Rectal smooth muscle tissue (tissue), 1 donor: ENCODE data around the gene UBR1.
"Not testable (repeated sequence)": the region's sequence is repeated elsewhere in the genome, so short reads cannot be mapped to it uniquely, and the experiment has no call there.

ENCODE experiments used
- H3K27ac ChIP-seq: one replicate; pipeline ENCODE4 v1.7.0; 2013; ENCODE audit warnings: low read depth, low read length, inconsistent platforms
- H3K27me3 ChIP-seq: one replicate; pipeline ENCODE4 v1.7.0; 2013; ENCODE audit warnings: low read length; ENCODE audit not compliant: control insufficient read depth, insufficient read depth
- H3K36me3 ChIP-seq: one replicate; pipeline ENCODE4 v1.7.0; 2013; ENCODE audit warnings: low read length; ENCODE audit not compliant: control insufficient read depth, insufficient read depth
- H3K4me1 ChIP-seq: one replicate; pipeline ENCODE4 v1.7.0; 2013; ENCODE audit warnings: low read length; ENCODE audit not compliant: control insufficient read depth, insufficient read depth
- H3K4me3 ChIP-seq: one replicate; pipeline ENCODE4 v1.7.0; 2013; ENCODE audit warnings: low read length
- H3K9ac ChIP-seq: one replicate; pipeline ENCODE4 v1.7.0; 2013; ENCODE audit warnings: low read length

The UBR1 gene

DNA sequence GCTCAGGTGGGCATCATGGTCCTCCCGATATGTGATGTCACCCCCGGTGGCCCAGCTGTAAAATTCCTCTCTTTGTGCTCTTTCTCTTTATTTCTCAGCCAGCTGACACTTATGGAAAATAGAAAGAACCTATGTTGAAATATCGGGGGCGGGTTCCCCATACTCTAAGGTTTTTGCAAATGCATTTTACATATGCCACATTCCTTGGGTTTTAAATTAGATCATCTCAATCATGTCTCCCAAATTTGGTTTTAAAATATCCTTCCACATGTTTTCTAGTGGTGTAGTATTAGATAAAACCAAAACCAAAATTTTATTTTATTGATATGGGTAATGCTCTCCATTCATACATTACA is 23.1 kb upstream of the UBR1 start:
- Histone ChIP-seq H3K27ac (no peak overlapping the region), H3K4me1 (peaks cover 5% of the 10 kb centered on the region), H3K9ac (no peak overlapping the region), H3K4me3 (no peak overlapping the region), H3K27me3 (no peaks in the 10 kb centered on the region), H3K36me3 (no peaks in the 10 kb centered on the region)

DNA sequence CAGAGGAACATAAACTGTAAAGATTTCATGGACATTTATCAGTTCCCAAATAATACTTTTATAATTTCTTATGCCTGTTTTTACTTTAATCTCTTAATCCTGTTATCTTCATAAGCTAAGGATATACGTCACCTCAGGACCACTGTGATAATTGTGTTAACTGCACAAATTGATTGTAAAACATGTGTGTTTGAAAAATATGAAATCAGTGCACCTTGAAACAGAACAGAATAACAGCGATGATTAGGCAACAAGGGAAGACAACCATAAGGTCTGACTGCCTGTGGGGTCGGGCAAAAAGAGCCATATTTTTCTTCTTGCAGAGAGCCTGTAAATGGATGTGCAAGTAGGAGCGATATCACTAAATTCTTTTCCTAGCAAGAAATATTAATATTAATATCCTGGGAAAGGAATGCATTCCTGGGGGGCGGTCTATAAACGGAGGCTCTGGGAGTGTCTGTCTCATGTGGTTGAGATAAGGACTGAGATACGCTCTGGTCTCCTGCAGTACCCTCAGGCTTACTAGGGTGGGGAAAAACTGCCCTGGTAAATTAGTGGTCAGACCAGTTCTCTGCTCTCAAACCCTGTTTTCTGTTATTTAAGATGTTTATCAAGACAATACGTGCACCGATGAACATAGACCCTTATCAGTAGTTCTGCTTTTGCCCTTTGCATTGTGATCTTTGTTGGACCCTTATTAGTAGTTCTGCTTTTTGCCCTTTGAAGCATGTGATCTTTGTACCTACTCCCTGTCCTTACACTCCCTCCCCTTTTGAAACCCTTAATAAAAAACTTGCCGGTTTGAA is 22.5 kb upstream of the UBR1 start:
- H3K9ac ChIP-seq, H3K4me1 ChIP-seq, H3K4me3 ChIP-seq, H3K27ac ChIP-seq, H3K36me3 ChIP-seq, H3K27me3 ChIP-seq: not testable (repeated sequence)

DNA sequence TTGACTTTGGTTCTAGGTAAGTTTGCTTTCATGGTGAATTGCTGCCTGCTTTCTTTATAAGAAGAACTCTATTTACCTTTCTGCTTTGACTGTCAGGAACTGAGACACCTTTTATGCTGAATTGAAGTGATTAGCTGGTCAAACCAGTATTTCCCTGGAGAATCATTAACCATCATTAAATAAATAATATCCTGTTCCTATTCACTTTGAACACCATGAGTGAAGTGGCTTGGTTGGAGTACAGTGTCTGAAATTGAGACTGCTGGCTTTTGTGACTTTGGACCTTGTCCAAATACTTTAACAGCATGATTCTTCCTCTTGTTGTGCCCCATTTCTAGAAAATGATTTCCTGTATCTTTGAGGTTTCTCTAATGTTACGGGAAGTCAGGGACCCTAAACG is 21.9 kb upstream of the UBR1 start:
- Histone ChIP-seq H3K36me3 (no peaks in the 10 kb centered on the region), H3K4me1 (peaks cover 5% of the 10 kb centered on the region), H3K4me3 (no peak overlapping the region), H3K27me3 (no peaks in the 10 kb centered on the region), H3K27ac (no peak overlapping the region), H3K9ac (no peak overlapping the region)

DNA sequence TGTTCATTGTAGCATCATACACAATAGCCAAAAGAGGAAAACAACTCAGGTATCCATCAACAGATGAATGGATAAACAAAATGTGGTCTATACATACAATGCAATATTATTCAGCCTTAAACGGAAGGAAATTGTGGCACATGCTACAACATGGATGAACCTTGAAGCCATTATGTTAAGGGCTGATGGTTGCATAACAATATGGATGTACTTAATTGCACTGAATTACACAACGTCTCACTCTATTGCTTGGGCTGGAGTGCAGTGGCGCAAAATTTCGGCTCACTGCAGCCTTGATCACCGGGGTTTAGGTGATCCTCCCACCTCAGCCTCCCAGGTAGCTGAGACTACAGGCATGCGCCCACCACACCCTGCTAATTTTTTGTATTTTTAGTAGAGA is 20.5 kb upstream of the UBR1 start:
- no peak overlapping the region for H3K4me3 ChIP-seq
- H3K4me1 ChIP-seq, result peaks cover 6% of the 10 kb centered on the region
- H3K9ac ChIP-seq, result no peak overlapping the region
- H3K27me3 ChIP-seq, result no peaks in the 10 kb centered on the region
- no peaks in the 10 kb centered on the region for H3K36me3 ChIP-seq
- H3K27ac ChIP-seq, result no peak overlapping the region

DNA sequence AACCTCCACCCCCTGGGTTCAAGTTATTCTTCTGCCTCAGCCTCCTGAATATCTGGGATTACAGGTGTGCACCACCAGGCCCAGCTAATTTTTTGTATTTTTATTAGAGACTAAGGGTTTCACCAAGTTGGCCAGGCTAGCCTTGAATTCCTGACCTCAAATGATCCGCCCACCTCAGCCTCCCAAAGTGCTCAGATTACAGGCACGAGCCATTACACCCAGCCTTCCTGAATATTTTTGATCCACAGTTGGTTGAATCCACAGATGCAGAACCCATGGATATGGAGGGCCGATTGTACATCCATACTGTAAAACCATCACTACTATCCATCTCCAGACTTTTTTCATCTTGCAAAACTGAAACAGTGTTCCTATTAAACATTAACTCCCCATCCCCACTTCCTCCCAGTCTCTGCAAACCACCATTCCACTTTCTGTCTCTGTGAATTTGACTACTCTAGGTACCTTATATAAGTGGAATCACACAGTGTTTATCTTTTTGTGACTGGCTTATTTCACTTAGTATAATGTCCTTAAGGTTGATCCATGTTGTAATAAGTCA is 19.3 kb upstream of the UBR1 start:
- Histone ChIP-seq H3K4me3 (no peak overlapping the region), H3K27me3 (no peaks in the 10 kb centered on the region), H3K36me3 (no peaks in the 10 kb centered on the region), H3K27ac (no peak overlapping the region), H3K9ac (no peak overlapping the region), H3K4me1 (peaks cover 6% of the 10 kb centered on the region)

DNA sequence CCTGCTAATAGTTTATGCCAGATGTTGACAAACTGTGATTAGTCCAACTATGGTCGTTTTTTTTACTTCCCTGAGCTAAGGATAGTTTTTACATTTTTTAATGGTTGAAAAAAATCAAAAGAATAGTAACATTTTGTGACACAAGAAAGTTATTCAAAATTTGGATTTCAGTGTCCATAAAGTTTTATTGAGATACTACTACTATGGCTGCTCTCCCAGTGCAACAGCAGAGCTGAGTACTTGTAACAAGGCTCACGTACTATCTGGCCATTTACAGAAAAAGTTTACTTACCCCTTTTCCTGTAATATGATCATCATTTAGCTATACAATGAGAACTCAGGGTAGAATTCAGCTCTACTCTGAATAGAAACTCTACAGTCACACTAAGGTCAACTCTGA is 16.0 kb upstream of the UBR1 start:
- H3K4me3 ChIP-seq, result peak overlapping the region; percentile 92
- H3K27ac ChIP-seq, result peak overlapping the region; percentile 97
- H3K4me1 ChIP-seq, result peaks cover 6% of the 10 kb centered on the region
- H3K27me3 ChIP-seq, result no peaks in the 10 kb centered on the region
- H3K36me3 ChIP-seq, result no peaks in the 10 kb centered on the region
- H3K9ac ChIP-seq, result no peak overlapping the region

DNA sequence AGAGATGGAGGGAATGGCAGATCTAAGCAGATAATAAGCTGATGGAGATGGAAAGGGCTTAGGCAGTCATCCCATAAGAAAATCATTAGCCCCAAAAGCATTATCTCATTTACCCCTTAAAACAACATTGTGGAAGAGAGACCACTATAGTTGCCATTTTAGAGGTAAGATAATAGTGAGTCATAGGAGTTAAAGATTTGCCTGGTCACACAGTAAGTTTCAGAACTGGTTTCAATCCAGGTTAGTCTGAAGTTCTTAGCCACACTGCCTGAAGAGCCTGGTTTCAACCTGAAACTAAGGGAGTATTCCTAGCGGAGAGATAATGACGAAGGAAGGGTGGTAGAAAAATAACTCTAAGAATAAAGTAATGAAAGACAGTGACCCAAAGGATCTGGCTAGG is 13.0 kb upstream of the UBR1 start:
- H3K9ac ChIP-seq, result no peak overlapping the region
- H3K4me3 ChIP-seq, result no peak overlapping the region
- H3K36me3 ChIP-seq, result no peaks in the 10 kb centered on the region
- no peaks in the 10 kb centered on the region for H3K27me3 ChIP-seq
- no peak overlapping the region for H3K27ac ChIP-seq
- peaks cover 6% of the 10 kb centered on the region for H3K4me1 ChIP-seq

DNA sequence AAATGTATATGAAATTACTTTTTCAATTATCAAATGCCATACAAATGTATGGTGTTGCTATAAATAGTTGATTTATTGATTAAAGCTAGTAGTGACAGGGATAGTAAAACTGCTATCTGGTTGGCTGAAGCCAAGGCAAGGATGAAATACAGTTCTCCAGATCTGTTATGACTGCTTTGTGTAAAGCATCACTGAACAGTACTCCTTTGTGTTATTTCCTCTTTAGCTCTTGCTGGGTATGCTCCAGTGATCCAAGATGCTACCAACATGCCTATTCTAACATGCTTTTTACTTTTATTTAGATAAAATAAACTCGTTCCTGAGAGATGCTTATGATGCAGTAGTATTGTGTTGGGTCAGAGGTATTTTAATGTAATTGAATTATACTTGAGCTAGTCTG is 12.4 kb upstream of the UBR1 start:
- no peak overlapping the region for H3K27ac ChIP-seq
- peaks cover 3% of the 10 kb centered on the region for H3K4me1 ChIP-seq
- H3K9ac ChIP-seq, result no peak overlapping the region
- no peak overlapping the region for H3K4me3 ChIP-seq
- H3K36me3 ChIP-seq, result no peaks in the 10 kb centered on the region
- H3K27me3 ChIP-seq, result no peaks in the 10 kb centered on the region

DNA sequence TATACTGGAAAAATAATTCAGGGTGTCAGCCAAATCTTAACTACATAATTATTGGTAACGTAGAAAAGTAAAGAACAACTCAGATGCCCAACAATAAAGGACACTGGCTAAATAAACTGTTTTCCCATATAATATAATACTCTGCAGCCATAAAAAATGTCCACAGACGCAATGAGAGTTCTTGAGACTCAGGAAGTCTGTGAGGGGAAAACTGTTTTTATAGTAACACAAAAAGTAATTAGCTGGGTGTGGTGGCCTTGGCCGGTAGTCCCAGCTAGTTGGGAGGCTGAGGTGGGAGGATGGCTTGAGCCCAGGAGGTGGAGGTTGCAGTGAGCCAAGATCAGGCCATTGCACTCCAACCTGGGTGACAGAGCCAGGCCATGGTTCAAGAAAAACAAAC is 5.5 kb upstream of the UBR1 start:
- H3K27me3 ChIP-seq, result no peaks in the 10 kb centered on the region
- peaks cover 5% of the 10 kb centered on the region for H3K4me1 ChIP-seq
- no peak overlapping the region for H3K9ac ChIP-seq
- H3K36me3 ChIP-seq, result no peaks in the 10 kb centered on the region
- H3K27ac ChIP-seq, result no peak overlapping the region
- H3K4me3 ChIP-seq, result no peak overlapping the region

DNA sequence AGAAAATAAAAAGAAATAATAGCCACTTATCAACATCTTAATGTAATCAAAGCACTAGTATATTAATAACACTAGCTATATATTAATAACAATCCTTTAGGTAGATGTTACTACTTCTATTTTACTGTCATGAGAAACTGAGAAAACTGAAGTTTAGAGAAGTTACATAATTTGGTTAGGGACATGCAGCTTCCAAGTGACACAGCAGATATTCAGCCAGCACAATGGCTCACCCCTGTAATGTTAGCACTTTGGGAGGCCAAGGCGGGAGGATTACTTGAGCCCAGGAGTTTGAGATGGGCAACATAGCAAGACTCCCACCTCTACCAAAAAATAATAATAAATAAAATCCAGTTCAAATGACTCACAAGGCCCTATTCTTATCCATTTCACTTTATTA is 1.9 kb upstream of the UBR1 start:
- H3K27ac ChIP-seq, result no peak overlapping the region
- H3K4me3 ChIP-seq, result no peak overlapping the region
- H3K36me3 ChIP-seq, result no peaks in the 10 kb centered on the region
- H3K27me3 ChIP-seq, result no peaks in the 10 kb centered on the region
- no peak overlapping the region for H3K9ac ChIP-seq
- peaks cover 14% of the 10 kb centered on the region for H3K4me1 ChIP-seq

DNA sequence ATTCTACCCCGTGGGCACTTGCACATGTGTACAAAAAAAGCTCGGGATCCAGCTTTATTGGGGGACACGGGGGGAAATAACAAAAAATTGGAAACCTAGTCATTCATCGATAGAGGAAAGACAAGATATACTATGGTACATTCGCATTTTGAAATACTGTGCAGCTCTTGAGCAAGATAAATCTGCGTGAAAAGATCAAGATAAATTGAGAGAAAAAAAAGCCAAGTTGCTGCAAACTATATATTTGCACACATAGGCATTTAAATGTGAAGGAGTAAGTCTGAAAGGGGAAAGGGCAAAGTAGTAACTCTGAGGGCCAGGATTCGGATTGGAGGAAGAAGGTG is 620 bp upstream of the UBR1 start:
- H3K4me1 ChIP-seq, result peaks cover 14% of the 10 kb centered on the region
- H3K27me3 ChIP-seq, result no peaks in the 10 kb centered on the region
- H3K27ac ChIP-seq, result peak overlapping the region; percentile 84
- no peaks in the 10 kb centered on the region for H3K36me3 ChIP-seq
- peak overlapping the region; percentile 50 for H3K9ac ChIP-seq
- H3K4me3 ChIP-seq, result peak overlapping the region; percentile 91

DNA sequence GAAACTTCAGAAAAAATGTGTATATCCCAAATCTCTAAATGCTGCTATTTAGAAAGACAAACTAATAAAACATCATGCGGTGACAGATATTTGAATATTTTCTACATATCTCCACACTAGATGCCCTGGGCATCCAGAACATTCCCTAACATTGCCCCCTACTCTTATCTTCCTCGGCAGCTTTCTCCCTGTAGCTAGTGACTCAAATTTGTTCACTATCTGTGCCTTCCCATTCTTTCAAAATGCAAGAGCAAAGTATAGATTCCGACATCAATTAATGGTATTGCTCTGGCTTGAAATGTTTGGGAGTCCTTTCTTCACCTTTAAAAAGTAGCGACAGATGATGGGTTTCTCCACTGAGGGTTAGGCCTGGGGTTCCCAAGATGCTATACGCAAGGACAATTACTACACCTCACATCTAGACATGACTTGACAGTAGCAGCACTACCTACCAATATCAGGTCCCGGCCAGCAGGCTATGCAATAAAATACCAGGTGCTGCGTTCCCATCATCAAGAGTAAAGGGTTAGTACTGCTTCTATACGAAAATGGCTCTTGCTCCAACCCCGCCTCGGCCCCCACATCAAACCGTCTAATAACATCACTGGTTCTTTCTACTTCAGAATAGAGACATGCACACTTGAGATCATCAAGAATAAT is 631 bp downstream of the UBR1 start:
- Histone ChIP-seq H3K36me3 (no peaks in the 10 kb centered on the region), H3K9ac (peak overlapping the region; percentile 79), H3K4me1 (peaks cover 14% of the 10 kb centered on the region), H3K4me3 (peak overlapping the region; percentile 91), H3K27ac (peak overlapping the region; percentile 84), H3K27me3 (no peaks in the 10 kb centered on the region)

DNA sequence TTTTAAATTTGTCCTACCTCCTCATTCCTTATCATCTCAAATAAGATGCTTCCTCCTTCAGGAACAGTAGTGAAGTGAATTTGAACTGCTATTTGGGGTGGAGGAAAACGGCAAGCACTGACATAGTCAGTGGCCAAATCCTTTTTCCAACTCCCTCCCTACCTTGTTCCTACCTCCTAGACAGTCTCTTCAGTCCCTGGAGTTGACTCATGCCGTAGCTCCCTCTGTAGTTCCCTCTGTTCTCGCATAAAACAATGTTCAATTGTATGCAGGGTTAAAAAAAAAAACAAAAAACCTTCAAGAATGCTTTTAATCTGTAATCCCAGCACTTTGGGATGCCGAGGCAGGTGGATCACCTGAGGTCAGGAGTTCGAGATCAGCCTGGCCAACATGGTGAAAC is 1.4 kb downstream of the UBR1 start:
- H3K4me3 ChIP-seq, result no peak overlapping the region
- H3K9ac ChIP-seq, result no peak overlapping the region
- H3K36me3 ChIP-seq, result peaks cover 2% of the 10 kb centered on the region
- no peaks in the 10 kb centered on the region for H3K27me3 ChIP-seq
- no peak overlapping the region for H3K27ac ChIP-seq
- peaks cover 14% of the 10 kb centered on the region for H3K4me1 ChIP-seq
